MM.1S (cell line): Measurements from ENCODE around the gene ATXN10.

ENCODE experiments used
- DNase-seq: peaks from one replicate; pipeline ENCODE4 v3.0.0-alpha.2; 2015
- H2AFZ ChIP-seq: fragments of 300-600 bp; sonication (generic); 2 replicates; pipeline ENCODE4 v1.6.0; 2016; ENCODE audit warnings: antibody characterized with exemption, low read length
- H3F3A ChIP-seq: fragments of 300-600 bp; sonication (generic); 2 replicates; pipeline ENCODE4 v1.6.1; 2016; ENCODE audit warnings: mild to moderate bottlenecking, antibody characterized with exemption, low read length, moderate library complexity, mixed read lengths; ENCODE audit not compliant: insufficient read depth
- H3K27ac ChIP-seq: fragments of 300-600 bp; sonication (generic); 2 replicates; pipeline ENCODE4 v1.5.1; 2016; ENCODE audit warnings: mild to moderate bottlenecking, low read length
- H3K27me3 ChIP-seq: fragments of 300-600 bp; sonication (generic); replicated peaks from 2 replicates; pipeline ENCODE4 v1.6.0; 2016; ENCODE audit warnings: low read length; ENCODE audit not compliant: insufficient read depth
- H3K36me3 ChIP-seq: fragments of 300-600 bp; sonication (generic); replicated peaks from 2 replicates; pipeline ENCODE4 v1.6.1; 2016; ENCODE audit warnings: mild to moderate bottlenecking, low read length, mixed read lengths; ENCODE audit not compliant: insufficient read depth
- H3K4me1 ChIP-seq: fragments of 300-600 bp; sonication (generic); 2 replicates; pipeline ENCODE4 v1.6.1; 2016; ENCODE audit warnings: low read length, mixed read lengths
- H3K4me2 ChIP-seq: fragments of 300-600 bp; sonication (generic); 2 replicates; pipeline ENCODE4 v1.6.0; 2016; ENCODE audit warnings: low read depth, low read length
- H3K4me3 ChIP-seq: fragments of 300-600 bp; sonication (generic); 2 replicates; pipeline ENCODE4 v1.5.1; 2016; ENCODE audit warnings: low read length, mixed read lengths
- H3K79me2 ChIP-seq: fragments of 300-600 bp; sonication (generic); 2 replicates; pipeline ENCODE4 v1.6.1; 2016; ENCODE audit warnings: mixed run types, low read length, mixed read lengths
- H3K9ac ChIP-seq: fragments of 300-600 bp; sonication (generic); 2 replicates; pipeline ENCODE4 v1.6.1; 2016; ENCODE audit warnings: low read length, mixed read lengths
- H3K9me2 ChIP-seq: fragments of 300-600 bp; sonication (generic); replicated peaks from 2 replicates; pipeline ENCODE4 v1.6.1; 2016; ENCODE audit warnings: mild to moderate bottlenecking, low read length, mixed read lengths; ENCODE audit not compliant: insufficient read depth
- H3K9me3 ChIP-seq: fragments of 300-600 bp; sonication (generic); replicated peaks from 2 replicates; pipeline ENCODE4 v1.6.1; 2016; ENCODE audit warnings: mild to moderate bottlenecking, low read length, mixed read lengths; ENCODE audit not compliant: insufficient read depth
- H4K20me1 ChIP-seq: fragments of 300-600 bp; sonication (generic); 2 replicates; pipeline ENCODE4 v1.6.1; 2016; ENCODE audit warnings: mild to moderate bottlenecking, low read length, moderate library complexity, mixed read lengths; ENCODE audit not compliant: insufficient read depth
- CTCF ChIP-seq: fragments of 300-600 bp; sonication (generic); IDR thresholded peaks from 2 replicates; pipeline ENCODE4 v1.5.1; 2016; ENCODE audit warnings: antibody characterized with exemption, low read length, mixed read lengths
- EZH2 ChIP-seq: fragments of 300-600 bp; sonication (generic); optimal IDR thresholded peaks from 2 replicates; pipeline ENCODE3; 2017; ENCODE audit warnings: low read depth, mild to moderate bottlenecking, antibody characterized with exemption, low read length, mixed read lengths
- EZH2phosphoT487 ChIP-seq: fragments of 300-600 bp; sonication (generic); IDR thresholded peaks from 2 replicates; pipeline ENCODE4 v1.6.1; 2018; ENCODE audit warnings: antibody characterized with exemption, low read length

Gene ATXN10

DNA sequence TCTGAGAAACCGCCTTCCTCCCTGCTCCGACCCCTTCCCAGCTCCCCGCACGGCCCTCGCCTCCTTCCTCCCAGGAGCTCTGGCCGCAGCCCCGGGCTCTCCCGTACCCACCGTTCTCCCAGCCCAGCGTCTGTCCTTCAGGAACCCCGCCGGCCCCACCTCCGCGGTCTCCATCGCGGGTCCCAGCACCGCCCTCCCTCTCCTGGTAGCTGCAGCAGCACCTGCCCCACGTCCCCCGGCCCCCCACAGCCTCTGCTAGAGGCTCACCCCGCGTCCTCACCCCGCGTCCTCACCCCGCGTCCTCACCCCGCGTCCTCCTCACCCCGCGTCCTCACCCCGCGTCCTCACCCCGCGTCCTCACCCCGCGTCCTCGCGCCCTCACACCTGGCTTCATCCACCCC lies 219.4 kb downstream of the ATXN10 start:
- TF ChIP-seq CTCF: no peak
- TF ChIP-seq EZH2phosphoT487: no peak
- no peak for TF ChIP-seq EZH2
- Histone ChIP-seq H3K4me2 (no peak overlapping the region), H3K27me3 (peaks cover 51% of the 10 kb centered on the region), H4K20me1 (no peaks in the 10 kb centered on the region), H3K27ac (no peak overlapping the region), H3K9me2 (no peaks in the 10 kb centered on the region), H3K36me3 (no peaks in the 10 kb centered on the region), H3K79me2 (no peaks in the 10 kb centered on the region), H3K9ac (no peak overlapping the region), H3K4me1 (peaks cover 11% of the 10 kb centered on the region), H2AFZ (no peak overlapping the region), H3K4me3 (no peak overlapping the region), H3F3A (no peaks in the 10 kb centered on the region), H3K9me3 (no peaks in the 10 kb centered on the region)
- DNase-seq: no peak

DNA sequence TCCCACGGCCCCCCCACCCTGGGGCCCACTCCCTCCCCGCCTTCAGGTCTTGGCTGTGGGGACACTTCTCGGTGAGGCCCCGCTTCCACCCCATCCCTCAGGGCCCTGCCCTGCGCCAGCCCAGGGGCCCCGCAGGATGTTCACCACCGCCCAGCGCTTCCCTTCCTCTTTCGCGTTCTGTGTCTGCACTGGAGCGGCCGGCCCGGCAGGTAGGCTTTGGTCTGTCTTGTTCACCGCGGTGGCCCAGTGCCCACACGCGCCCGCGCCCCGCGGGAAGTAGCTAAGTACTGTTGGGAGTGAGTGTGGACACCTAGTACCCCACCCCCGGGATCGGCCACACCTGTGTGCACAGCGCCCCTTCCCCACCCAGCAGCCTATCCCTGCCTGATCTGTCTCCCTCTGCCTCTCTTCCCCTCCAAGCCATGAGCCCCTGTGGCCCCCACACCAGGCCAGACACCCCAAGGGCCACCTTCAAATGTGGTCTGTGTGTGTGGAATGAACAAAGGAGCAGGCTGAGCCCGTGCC lies 219.9 kb downstream of the ATXN10 start:
- H3K4me2 ChIP-seq: no peak overlapping the region
- no peak for DNase-seq
- TF ChIP-seq EZH2phosphoT487 (no peak), EZH2 (no peak), CTCF (no peak)
- H3K4me1 ChIP-seq: peaks cover 11% of the 10 kb centered on the region
- H3K27me3 ChIP-seq: peaks cover 56% of the 10 kb centered on the region
- H3K36me3 ChIP-seq: no peaks in the 10 kb centered on the region
- H3K9me3 ChIP-seq: no peaks in the 10 kb centered on the region
- no peak overlapping the region for H2AFZ ChIP-seq
- no peak overlapping the region for H3K27ac ChIP-seq
- no peaks in the 10 kb centered on the region for H3F3A ChIP-seq
- H3K4me3 ChIP-seq: no peak overlapping the region
- H4K20me1 ChIP-seq: no peaks in the 10 kb centered on the region
- no peaks in the 10 kb centered on the region for H3K9me2 ChIP-seq
- no peak overlapping the region for H3K9ac ChIP-seq
- no peaks in the 10 kb centered on the region for H3K79me2 ChIP-seq

DNA sequence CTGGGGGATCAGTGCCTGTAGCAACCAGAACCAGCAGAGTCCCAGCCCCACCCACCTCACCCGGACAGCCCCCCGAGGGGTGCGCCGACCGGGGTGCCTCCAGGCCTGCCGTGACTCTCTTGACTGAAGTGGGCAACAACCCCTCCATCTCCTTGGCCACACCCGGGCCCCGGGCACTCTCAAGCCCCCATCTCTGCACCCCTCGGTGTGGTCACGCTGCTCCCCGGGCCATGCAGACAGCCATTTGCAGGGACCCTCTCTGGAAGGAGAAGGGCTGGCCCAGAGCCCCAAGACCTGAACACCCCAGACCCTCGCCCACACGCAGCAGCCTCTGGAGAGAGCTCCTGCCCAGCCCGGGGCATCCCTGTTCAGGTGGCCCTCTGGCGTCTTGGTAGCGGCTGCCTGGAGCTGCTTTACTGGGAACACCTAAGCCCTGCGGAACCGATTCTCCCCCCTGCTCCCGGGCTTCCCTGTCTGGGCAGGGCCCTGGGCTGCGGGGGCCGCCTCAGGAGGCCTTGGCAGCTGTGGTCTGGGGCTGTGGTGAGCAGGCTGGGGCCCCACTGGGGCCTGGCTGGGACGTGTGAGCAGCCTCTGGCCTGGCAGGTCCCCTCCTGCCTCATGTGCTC lies 220.5 kb downstream of the ATXN10 start:
- Histone ChIP-seq H2AFZ (no peak overlapping the region), H4K20me1 (no peaks in the 10 kb centered on the region), H3K27me3 (peaks cover 53% of the 10 kb centered on the region)

More for the DNA sequence above, 220.5 kb downstream of the ATXN10 start:
- Histone ChIP-seq H3K4me1 (peaks cover 11% of the 10 kb centered on the region), H3K36me3 (no peaks in the 10 kb centered on the region), H3F3A (no peaks in the 10 kb centered on the region), H3K27ac (no peak overlapping the region), H3K9me2 (no peaks in the 10 kb centered on the region), H3K9me3 (no peaks in the 10 kb centered on the region), H3K79me2 (no peaks in the 10 kb centered on the region), H3K9ac (no peak overlapping the region), H3K4me3 (no peak overlapping the region), H3K4me2 (no peak overlapping the region)
- no peak for DNase-seq
- TF ChIP-seq EZH2phosphoT487 (no peak), CTCF (no peak), EZH2 (no peak)
